Stimulated activated CD8-positive, alpha-beta memory T cell treated with anti-CD3 and anti-CD28 coated beads, Interleukin-15, amount 100 ng/mL, for 1 hour (primary cell): ENCODE results near the gene C19orf33.

ENCODE experiments used
- DNase-seq: peaks from one replicate; pipeline ENCODE4 v3.0.0-alpha.2; 2020; ENCODE audit warnings: low read depth

C19orf33 gene

DNA sequence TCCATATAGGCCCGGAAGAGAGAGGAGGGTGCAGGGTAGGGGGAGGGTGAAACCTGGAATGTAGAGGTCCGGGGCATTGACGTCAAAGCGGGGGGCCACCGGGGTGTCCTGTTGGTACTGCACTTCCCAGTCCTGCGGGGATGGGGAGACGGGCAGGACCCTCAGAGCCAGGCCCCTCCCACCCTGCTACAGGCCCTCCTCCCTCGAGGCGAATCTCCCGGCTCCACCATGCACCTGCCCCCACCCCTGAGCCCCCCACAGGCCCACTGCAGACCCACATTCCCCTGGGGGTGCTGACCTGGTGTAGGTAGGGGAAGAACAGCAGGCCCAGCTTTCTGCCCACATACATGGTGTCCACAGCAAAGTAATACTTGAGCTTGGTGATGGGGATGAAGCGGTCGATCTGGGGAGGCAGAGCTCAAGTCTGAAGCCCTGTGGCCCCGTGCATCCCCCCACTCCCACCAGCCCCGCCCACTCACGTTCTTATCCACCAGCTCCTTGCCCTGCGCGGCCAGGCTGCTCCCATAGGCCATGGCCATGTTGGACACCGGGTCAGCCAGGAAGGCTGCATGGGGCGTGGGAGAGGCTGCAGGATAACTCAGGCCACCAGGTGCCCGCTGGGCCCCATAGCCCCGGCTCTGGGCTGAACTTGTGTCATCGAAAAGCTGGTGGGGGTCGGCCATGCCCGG, 5.0 kb downstream of the C19orf33 start:
- DNase-seq: no peak

DNA sequence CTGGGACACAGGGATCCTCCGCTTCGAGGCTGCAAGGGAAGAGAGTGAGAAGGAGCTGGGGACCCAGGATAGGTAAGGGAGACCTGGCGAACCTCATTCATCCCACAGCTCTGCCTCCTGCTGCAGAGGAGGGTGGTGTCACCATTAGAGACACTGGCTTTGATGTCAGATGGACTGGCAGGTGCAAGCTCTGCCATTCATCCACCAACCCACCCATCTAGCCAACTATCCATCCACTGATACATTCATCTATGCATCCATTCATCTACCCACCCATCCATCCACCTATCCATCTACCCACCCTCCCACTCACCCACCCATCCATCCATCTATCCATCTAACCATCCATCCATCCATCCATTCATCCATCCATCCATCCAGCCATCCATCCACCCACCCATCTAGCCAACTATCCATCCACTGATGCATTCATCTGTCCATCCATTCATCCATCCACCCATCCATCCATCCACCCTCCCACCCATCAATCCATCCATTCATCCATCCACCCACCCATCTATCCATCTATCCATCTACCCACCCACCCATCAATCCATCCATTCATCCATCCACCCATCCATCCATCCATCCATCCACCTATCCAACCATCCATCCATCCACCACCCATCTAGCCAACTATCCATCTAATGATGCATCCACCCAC, 5.7 kb downstream of the C19orf33 start:
- no peak for DNase-seq

DNA sequence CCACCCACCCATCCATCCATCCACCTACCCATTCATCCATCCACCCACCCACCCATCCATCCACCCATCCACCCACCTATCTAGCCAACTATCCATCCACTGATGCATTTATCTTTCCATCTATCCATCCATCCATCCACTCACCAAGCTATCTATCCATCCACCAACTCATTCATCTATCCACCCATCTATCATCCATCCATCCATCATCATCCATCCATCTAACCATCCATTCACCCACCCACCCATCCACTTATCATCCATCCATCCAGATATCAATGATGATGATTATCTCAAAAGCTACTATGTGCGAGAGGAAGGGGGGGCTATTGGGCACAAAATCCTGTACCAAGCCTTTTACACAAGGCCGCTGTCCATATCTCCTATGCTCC, 6.2 kb downstream of the C19orf33 start:
- no peak for DNase-seq

- DNase-seq: no peak
Measured at GRCh38 chr19:38310986-38311385, 6.9 kb downstream of the C19orf33 start.

DNA sequence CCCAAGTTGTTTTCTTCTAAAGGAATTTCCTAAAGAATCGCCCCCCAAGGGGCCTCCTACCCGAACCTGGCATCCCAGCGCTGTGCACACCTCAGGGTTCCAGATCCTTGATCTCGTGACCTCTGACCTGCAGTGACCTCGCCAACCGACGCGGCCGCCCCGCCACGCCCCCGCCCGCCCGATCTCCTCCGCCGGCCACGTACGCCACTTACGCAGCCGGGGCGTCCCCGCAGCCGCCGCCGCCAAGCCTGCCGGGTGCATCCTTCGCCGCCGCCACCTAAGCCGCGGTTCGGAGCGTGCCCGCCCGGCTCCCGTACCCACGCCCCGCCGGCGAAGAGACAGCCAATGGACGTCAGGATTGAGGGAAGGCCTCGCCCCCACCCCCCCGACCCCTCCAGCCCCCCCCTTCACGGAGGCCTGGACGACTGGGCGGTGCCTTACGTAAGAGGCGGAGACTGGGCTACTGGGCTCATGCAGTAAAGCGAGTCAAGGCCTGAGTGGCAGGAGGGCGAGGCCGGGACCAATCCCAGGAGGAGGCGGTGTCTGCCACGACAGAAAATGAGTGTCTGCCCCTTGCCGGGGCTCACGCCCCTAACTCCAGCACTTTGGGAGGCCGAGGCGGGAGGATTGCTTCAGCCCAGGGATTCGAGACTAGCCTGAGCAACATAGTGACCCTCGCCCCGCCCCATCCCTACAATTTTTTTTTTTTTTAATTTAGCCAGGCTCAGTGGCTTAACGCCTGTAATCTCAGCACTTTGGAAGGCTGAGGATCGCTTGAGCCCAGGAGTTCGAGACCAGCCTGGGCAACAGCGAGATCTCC, 11.8 kb downstream of the C19orf33 start, which contains the start of gene YIF1B:
TSS of gene YIF1B (minus strand) at position 291 of the 820 bp plus-strand sequence. CDS start at position 261, 30 bp downstream.
- peak; percentile 85 for DNase-seq

DNA sequence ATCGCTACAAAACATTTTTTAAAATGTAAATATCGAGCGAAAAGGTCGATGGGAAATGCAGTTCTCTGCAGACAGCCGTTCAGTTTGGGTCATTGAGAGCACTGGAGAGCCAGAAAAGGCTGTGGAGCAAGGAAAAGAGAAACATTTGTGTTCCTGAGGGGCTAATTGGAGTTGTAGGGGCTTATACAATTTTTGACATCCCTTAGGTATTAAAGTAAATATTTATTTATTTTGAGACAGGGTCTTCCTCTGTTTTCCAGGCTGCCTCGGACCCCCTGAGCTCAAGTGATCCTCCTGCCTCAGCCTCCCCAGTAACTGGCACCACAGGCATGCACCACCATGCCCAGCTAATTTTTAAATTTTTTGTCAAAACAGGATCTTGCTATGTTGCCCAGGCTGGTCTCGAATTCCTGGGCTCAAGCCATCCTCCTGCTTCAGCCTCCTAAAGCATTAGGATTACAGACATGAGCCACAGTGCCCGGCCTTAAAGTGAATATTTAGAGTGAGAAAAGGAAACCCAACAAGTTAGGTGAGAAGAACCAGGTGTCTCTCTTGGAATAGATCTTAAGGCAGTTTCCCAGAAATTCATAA, 12.5 kb downstream of the C19orf33 start:
- DNase-seq: no peak

DNA sequence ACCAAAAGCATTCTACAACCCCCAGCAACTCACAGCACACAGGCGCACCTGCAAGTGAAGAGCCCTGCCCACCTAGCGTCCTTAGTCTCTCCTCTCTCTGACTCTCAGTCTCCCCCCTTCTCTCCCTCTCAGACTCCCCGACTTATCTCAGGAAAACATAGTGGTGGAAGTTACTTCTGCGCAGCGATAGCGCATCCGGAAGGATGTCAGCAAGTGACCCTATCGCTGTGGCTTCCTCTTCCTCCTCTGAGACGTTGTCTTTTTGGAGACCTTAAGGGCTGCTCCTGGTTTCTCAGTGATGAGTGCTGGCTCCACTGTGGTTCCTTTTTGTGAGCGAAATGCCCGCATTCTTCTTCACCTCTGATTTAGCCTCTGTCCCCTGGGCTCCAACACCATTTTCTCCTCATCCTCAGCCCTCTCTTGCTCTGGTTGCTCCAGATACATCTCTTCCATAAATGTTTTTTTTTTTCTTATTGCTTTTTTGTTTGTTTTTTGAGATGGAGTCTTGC, 13.1 kb downstream of the C19orf33 start:
- no peak for DNase-seq

DNA sequence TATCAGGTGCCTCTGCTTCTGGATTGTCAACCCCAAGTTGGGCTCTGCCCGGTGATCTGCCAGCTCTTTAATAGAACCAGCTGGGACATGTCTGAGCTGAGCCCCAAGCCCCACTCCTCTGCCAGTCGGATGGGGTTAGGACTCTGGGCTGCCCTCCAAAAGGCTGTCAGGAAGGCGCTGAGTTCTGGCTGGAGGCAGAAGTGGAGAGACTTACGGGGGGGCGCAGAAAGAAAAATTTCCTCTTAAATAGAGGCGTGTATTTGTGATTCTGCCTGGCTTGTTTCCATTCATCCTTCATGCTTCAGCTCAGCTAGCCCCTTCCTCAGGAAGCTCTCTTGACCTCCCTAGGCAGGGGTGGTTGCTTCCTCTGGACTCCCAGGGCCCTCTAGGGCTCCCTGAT, 14.6 kb downstream of the C19orf33 start:
- no peak for DNase-seq

DNA sequence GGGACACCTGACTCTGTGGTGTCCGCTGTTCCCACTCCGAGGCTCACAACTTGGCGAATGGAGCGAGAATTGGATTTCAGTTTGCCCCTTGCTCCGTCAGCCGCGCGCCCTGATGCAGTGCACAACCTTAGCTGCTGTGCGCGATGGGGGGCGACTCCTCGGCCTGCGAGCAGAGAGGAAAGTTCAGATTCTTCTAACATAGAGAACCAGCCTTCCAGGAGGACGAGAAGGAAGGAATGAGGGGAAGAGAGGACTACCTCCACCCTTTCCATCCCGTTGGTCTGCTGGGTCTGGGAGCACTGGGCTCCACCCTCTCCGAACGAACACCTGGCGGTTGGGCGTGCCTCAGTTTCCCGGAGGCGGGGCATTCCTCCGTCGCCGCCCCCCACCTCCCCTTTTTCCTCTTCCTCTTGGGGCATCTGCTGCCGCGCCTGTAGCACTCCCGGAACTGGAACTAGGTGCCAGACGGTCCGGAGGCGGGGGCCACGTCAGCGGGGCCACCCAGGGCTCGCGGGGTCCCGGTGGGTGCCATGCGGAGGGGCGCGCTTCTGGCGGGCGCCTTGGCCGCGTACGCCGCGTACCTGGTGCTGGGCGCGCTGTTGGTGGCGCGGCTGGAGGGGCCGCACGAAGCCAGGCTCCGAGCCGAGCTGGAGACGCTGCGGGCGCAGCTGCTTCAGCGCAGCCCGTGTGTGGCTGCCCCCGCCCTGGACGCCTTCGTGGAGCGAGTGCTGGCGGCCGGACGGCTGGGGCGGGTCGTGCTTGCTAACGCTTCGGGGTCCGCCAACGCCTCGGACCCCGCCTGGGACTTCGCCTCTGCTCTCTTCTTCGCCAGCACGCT, 15.6 kb downstream of the C19orf33 start, which contains the start of gene KCNK6:
TSS of gene KCNK6 (plus strand) at position 425 of the 838 bp plus-strand sequence. CDS start at position 531, 106 bp downstream.
- DNase-seq: peak; percentile 14

- no peak for DNase-seq
Measured at GRCh38 chr19:38320969-38321339, 16.9 kb downstream of the C19orf33 start.

DNA sequence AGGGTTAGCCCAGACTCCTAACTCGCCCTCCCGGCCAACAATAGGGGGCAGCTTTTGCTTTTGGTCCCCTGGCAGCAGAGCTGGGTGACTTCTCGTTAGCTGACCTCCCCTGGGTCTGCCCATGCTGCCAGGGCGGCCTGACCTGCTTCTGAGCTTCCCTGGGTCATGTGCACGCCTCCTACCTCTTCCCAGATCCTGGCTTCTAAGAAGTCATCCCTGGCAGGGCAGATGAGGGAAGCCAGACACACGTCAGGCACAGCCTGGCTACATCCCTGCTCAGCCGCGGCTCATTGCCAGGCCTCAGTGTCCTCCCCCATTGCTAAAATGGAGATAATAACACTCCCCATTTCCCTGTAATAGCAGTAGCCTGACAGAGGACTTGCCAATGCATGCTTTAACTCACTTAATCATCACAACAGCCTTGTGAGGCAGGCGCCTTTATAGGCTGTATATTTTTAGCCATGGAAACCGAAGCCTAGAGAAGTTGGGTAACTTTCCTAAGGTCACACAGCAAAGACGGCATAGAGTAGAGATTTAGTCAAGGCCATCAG, 17.7 kb downstream of the C19orf33 start:
- no peak for DNase-seq

DNA sequence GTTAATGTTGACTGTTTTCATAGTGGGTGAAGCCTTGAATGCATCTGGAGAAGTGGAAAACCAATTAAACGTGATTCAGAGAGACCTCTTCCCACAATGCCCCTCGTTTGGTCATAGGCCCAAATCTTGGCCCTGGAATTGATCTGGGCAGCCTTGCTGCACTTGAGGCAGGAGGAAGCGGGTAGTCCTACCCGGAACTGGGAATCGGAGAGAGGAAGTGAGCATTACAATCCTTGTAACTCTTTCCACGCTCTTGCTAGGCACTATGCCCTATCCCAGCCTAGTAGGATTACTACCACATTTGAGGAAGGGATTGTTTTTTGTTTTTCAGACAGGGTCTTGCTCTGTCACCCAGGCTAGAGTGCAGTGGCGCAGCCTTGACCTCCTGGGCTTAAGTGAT, 19.2 kb downstream of the C19orf33 start:
- no peak for DNase-seq

DNA sequence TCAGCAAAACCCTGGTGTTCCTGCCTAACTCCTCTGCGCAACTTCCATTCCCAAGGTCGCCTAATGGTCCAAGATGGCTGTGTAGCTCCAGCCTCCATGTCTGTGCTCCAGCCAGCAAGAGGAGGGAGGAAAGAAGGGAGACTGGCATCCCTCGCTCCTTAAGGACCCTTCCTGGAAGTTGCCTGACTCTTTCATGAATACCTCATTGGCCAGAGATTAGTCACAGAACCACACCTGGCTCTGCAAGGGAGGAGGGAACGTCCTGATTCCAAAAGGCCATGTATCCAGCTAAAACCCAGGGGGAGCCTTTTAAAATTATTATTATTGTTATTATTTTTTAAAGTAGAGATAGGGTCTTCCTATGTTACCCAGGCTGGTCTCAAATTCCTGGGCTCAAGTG, 20.4 kb downstream of the C19orf33 start:
- DNase-seq: no peak

DNA sequence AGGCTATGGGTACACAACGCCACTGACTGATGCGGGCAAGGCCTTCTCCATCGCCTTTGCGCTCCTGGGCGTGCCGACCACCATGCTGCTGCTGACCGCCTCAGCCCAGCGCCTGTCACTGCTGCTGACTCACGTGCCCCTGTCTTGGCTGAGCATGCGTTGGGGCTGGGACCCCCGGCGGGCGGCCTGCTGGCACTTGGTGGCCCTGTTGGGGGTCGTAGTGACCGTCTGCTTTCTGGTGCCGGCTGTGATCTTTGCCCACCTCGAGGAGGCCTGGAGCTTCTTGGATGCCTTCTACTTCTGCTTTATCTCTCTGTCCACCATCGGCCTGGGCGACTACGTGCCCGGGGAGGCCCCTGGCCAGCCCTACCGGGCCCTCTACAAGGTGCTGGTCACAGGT, 22.5 kb downstream of the C19orf33 start:
- DNase-seq: no peak

DNA sequence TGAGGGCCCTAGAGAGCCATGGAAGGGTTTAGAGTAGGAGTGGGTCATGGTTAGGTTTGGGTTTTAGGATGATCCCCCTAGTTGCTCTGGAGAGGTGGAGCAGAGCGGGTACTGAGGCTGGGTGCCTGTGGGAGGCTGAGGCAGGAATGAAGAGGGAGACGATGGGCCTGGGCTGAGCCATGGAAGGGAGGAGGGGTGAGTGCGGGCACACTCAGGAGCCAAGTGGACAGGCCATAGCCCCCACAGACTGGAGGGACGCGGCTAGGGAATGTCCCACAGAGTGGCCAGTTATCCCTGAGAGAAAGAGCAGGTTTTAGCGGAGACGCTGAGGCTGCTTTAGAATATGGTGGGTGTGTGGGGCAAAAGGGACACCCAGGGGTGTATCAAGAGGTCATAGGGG, 25.6 kb downstream of the C19orf33 start:
- no peak for DNase-seq

DNA sequence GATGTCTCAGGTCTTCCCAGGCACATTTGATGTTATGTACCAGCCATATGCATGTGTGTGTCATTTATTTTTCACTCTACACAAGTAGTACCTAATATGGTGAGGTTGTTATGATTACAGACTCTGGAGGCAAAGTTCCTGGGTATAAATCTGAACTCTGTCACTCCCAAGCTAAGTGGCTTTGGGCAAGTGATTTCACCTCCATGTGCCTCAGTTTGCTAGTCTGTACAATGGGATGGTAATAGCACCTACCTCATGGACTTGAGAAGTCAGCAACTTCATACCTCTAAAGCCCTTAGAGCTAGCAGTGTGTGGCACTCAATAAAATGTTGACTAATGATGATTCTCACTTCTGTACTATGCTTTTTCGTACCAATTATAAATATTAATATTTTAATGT, 27.7 kb downstream of the C19orf33 start:
- no peak for DNase-seq

- no peak for DNase-seq
Measured at GRCh38 chr19:38333245-38333644, 29.2 kb downstream of the C19orf33 start.

GRCh38 chr19:38335949-38336637, 32.0 kb downstream of the C19orf33 start:
- peak; percentile 93 for DNase-seq

DNA sequence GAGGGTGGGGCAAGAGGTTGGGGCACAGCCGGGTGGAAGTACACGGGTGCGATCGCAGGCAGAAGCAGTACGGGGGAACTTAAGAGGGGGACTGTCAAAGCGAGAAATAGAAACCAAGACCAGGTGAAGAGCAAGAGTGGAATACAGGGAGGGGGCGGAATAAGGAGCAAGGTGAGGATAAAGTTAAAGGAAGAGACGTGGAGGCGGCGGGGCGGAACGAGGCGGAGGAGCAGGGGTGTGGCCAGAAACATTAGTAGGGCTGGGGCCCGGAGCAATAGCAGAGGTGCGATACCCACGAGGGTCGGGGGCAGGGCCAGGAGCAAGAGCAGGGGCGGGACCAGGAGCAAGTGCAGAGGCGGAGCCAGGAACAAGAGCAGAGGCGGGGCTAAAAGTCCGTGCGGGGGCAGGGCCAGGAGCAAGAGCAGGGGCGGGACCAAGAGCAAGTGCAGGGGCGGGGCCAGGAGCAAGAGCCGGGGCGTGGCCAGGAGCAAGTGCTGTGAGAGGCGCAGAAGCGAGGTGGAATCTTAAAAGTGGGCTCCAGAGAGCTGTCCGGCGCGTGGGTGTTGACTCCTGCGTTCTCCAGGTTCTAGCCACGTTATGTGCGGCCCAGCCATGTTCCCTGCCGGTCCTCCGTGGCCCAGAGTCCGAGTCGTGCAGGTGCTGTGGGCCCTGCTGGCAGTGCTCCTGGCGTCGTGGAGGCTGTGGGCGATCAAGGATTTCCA, 32.7 kb downstream of the C19orf33 start:
- peak; percentile 94 for DNase-seq

GRCh38 chr19:38337360-38337653, 33.3 kb downstream of the C19orf33 start:
- no peak for DNase-seq
